ENCODE data around the gene GHITM. TPM values are rescaled to one million over a fixed set of nuclear protein-coding genes. Genes with fewer than 3 reads are reported as not detected.
"Not testable (repeated sequence)": the region's sequence is repeated elsewhere in the genome, so short reads cannot be mapped to it uniquely, and the experiment has no call there.

GHITM gene
- total RNA-seq, 1 donor from 2014 or later, result 77.2 TPM

DNA sequence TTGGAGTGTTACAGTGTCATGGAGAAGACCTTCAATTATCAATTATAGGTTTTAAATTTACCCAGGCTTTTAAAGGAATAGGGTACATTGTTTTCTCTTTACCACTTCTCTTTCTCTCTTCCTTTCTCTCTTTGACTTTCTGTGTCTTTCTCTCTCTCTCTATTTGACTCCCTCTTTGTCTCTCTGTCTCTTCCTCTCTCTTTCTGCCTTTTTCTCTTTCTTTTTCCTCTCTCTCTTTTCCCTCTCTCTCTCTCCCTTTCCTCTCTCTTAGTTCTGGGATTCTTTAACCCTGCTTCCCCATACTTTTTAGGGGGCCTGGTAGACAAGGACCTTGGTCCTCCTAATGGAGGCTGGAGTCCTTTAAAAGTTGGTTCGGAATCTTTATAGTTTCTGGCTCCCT is 15.9 kb upstream of the GHITM start:
- Histone ChIP-seq H3K36me3 (no peaks in the 10 kb centered on the region), H3K27me3 (no peaks in the 10 kb centered on the region), H3K4me1 (no peaks in the 10 kb centered on the region), H3K27ac (no peak overlapping the region), H3K4me3 (no peak overlapping the region), H3K9me3 (no peaks in the 10 kb centered on the region)
- intact Hi-C loops (cut with DNase I), result no loop called here
- TF ChIP-seq, protein P1, sequence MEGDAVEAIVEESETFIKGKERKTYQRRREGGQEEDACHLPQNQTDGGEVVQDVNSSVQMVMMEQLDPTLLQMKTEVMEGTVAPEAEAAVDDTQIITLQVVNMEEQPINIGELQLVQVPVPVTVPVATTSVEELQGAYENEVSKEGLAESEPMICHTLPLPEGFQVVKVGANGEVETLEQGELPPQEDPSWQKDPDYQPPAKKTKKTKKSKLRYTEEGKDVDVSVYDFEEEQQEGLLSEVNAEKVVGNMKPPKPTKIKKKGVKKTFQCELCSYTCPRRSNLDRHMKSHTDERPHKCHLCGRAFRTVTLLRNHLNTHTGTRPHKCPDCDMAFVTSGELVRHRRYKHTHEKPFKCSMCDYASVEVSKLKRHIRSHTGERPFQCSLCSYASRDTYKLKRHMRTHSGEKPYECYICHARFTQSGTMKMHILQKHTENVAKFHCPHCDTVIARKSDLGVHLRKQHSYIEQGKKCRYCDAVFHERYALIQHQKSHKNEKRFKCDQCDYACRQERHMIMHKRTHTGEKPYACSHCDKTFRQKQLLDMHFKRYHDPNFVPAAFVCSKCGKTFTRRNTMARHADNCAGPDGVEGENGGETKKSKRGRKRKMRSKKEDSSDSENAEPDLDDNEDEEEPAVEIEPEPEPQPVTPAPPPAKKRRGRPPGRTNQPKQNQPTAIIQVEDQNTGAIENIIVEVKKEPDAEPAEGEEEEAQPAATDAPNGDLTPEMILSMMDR (IDR thresholded peaks at IDR 0.05), result no peak
- no peak for DNase-seq (ENCODE audit: low spot score in 2 of 2)

DNA sequence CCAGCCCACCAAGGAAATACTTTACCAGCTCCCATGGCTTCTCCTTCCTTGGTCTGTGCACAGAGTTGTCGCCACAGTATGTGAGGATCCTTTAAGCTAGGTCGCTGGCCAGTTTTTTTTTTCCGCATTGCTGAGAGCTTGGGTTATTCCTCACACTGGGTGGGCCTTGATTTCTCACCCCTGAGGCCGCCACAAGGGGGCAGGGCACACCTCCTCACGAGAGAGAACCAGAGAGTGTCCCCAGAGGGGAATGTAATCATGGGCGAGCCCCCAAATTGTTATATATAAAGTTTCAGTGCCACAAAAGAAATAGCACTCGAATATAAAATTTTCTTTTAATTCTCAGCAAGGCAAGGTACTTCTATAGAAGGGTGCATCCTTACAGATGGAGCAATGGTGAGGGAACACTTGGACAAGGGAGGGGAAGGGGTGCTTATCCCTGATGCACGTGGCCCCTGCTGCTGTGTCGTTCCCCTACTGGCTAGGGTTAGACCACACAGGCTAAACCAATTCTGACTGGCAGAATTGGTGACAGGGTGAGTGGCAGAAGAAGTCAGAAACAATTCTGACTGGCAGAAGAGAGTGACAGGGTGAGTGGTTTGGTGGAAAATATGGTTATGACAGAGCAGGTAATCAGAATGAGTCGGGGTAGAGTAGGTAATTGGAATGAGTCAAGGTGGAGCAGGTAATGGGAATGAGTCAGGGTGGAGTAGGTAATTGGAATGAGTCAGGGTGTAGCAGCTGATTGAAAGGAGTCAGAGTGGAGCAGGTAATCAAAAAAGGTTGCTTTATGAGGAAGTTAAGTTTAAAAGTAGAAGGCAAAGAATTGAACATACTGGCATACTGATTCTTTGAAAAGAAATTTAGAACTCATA is 13.2 kb upstream of the GHITM start:
- H3K4me3 ChIP-seq; H3K4me1 ChIP-seq; H3K36me3 ChIP-seq; H3K27me3 ChIP-seq; H3K9me3 ChIP-seq; intact Hi-C loops (cut with DNase I); H3K27ac ChIP-seq; DNase-seq (ENCODE audit: low spot score in 2 of 2): not testable (repeated sequence)

DNA sequence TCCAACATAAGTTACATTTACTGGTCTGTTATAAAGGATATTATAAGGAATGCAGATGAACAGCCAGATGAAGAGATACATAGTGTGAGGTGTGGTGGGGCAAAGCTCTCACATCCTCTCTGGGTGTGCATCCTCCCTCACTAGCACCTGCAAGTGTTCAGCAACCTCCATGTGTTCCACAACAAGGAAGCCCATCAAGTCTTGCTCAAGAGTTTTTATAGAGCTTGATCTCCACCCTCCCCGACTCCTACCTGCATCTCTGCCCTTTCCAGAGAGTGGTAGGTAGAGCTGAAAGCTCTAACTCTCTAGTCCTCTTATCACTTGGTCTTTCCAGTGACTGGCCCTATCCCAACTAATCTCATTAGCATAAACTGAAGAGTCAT is 12.5 kb upstream of the GHITM start:
- Histone ChIP-seq H3K27ac (no peak overlapping the region), H3K9me3 (no peaks in the 10 kb centered on the region), H3K27me3 (no peaks in the 10 kb centered on the region), H3K4me3 (no peak overlapping the region), H3K36me3 (no peaks in the 10 kb centered on the region), H3K4me1 (no peaks in the 10 kb centered on the region)
- TF ChIP-seq, protein P1 (IDR thresholded peaks at IDR 0.05), result no peak
- intact Hi-C loops (cut with DNase I), result no loop called here
- DNase-seq (ENCODE audit: low spot score in 2 of 2), result no peak

DNA sequence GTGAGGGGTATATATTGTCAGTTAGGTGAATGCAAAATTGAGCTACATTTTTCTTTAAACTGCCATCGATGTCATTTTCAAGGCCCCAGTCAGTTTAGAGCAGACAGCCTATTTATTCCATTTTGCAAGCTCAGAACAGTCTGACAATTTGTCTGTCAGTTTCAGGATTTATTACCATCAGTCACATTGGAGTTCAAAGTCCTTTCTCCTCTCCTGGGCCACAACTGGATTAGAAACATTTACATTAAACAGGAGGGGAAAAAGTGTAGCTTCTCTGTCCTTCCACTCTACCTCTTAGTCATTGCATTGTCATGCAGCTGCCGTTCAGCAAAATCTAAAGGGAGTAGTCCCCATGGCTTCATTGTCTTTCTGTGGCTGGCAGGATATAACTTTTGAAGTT is 3.5 kb upstream of the GHITM start:
- TF ChIP-seq, protein P1 (IDR thresholded peaks at IDR 0.05), result no peak
- Histone ChIP-seq H3K36me3 (no peaks in the 10 kb centered on the region), H3K27ac (no peak overlapping the region), H3K4me1 (peaks cover 0 to 8% of the 10 kb centered on the region in 2 donors), H3K27me3 (no peaks in the 10 kb centered on the region), H3K9me3 (no peaks in the 10 kb centered on the region), H3K4me3 (no peak overlapping the region)
- DNase-seq (ENCODE audit: low spot score in 2 of 2), result no peak
- intact Hi-C loops (cut with DNase I), result loop anchor here (5.0 kb wide), 1 partner anchor 286 kb away; no protein-coding TSS in a partner anchor

DNA sequence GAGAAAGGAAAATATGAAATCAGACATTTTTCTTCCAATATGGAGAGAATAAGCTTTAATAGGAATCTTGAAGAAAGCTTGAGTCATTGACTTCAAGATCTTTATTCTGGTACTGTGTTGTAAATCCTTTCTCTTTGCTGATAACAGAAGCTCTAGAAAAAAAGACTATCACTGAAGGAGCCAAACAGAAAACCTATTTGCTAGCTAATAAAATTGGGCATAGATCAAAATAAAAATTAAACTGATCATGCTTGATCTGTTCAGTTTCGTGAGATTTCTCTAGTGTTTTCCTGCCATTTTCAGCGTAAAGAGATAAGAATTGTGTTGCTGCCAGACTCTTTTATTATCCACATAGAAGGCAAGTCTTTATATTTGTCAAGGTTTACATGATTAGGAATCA is 1.5 kb upstream of the GHITM start:
- H3K36me3 ChIP-seq, result peaks cover under 1 to 5% of the 10 kb centered on the region in 2 donors
- no peak for DNase-seq (ENCODE audit: low spot score in 2 of 2)
- intact Hi-C loops (cut with DNase I), result loop anchor here (5.0 kb wide), 1 partner anchor 284 kb away; no protein-coding TSS in a partner anchor
- TF ChIP-seq, protein P1 (IDR thresholded peaks at IDR 0.05), result no peak
- H3K27me3 ChIP-seq, result no peaks in the 10 kb centered on the region
- no peak overlapping the region for H3K4me3 ChIP-seq
- no peaks in the 10 kb centered on the region for H3K9me3 ChIP-seq
- H3K27ac ChIP-seq, result no peak overlapping the region
- peaks cover 5 to 13% of the 10 kb centered on the region in 2 donors for H3K4me1 ChIP-seq

DNA sequence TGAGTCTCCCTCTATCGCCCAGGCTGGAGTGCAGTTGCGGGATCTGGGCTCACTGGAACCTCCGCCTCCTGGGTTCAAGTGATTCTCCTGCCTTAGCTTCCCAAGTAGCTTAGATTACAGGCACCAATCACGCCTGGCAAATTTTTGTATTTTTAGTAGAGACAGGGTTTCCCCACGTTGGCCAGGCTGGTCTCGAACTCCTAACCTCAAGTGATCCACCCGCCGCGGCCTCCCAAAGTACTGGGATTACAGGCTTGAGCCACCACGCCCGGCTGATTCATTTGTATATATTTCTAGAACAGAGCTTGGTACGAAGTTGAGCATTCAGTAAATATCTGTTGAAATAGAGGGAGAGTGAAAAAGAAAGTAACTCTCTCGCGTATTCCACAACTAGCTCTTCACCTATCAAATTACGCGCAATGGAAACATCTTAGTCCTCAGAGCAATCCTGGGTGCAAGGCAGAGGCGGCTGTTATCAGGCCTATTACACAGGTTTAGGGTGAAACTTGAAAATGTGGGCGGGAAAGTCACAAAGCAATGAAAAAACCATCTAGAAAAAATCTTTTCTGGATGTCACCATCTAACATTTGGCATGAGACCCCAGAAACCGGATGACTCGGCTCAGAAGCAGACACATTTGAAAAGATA is 707 bp upstream of the GHITM start:
- peaks cover 5 to 13% of the 10 kb centered on the region in 2 donors for H3K4me1 ChIP-seq
- peak overlapping the region; percentile 96 to 97 for H3K27ac ChIP-seq
- TF ChIP-seq, protein P1 (IDR thresholded peaks at IDR 0.05), result no peak
- peaks cover 5 to 13% of the 10 kb centered on the region in 2 donors for H3K36me3 ChIP-seq
- H3K27me3 ChIP-seq, result no peaks in the 10 kb centered on the region
- no peak for DNase-seq (ENCODE audit: low spot score in 2 of 2)
- intact Hi-C loops (cut with DNase I), result loop anchor here (1.0 to 5.0 kb wide), 2 partner anchors 190 to 284 kb away; partner anchors contain the start of gene CCSER2
- H3K4me3 ChIP-seq, result peak overlapping the region; percentile 87 to 99
- H3K9me3 ChIP-seq, result no peaks in the 10 kb centered on the region

All from ascending aorta (tissue), 2 donors.